ENCODE measurements around the gene LRRC46. TPM values are rescaled to one million over a fixed set of nuclear protein-coding genes. Genes with fewer than 3 reads are reported as not detected.

The LRRC46 gene
- total and polyA plus RNA-seq, 10 of the 15 experiments (the other 5 are each of a cell fraction or from before 2014, with no cell fraction given): 0.15 to 1.8 (median 0.38) TPM; not detected in 1

GRCh38 chr17:47860386-47860785 is 28.9 kb downstream of the LRRC46 start:
- H4K20me1 ChIP-seq (ENCODE audit: control insufficient read depth, insufficient read depth): no peaks in the 10 kb centered on the region
- WGBS (ENCODE audit: insufficient coverage, insufficient replicate concordance, low lambda C conversion rate, missing lambda C conversion rate): 15% methylated on average over 5 of the region's 5 CpGs
- POLR2A ChIA-PET: no interaction called here

More at GRCh38 chr17:47860386-47860785, 28.9 kb downstream of the LRRC46 start:
- H3K4me3 ChIP-seq: no peak overlapping the region
- no peak overlapping the region for H3K27ac ChIP-seq (ENCODE audit: control insufficient read depth, insufficient read depth)
- no TSS peak for BruUV-seq (replicated peaks)
- no peak for ATAC-seq
- TF ChIP-seq SMAD1 (IDR thresholded peaks at IDR 0.05; ENCODE audit: low read depth, partially characterized antibody) (no peak), CBX3 (IDR thresholded peaks at IDR 0.05; ENCODE audit: borderline replicate concordance, low read depth) (no peak), TCF12 (IDR thresholded peaks at IDR 0.05; ENCODE audit: low read depth, low read length) (no peak), BCLAF1 (IDR thresholded peaks at IDR 0.05) (no peak), ZSCAN29 (IDR thresholded peaks at IDR 0.05) (no peak), TARDBP (IDR thresholded peaks at IDR 0.05; ENCODE audit: borderline replicate concordance) (no peak), CHD1 (IDR thresholded peaks at IDR 0.05; ENCODE audit: low read depth, low read length) (no peak), TAF1 (IDR thresholded peaks at IDR 0.05; ENCODE audit: borderline replicate concordance, low read depth, low read length) (no peak), EGR1 (IDR thresholded peaks at IDR 0.05; ENCODE audit: borderline replicate concordance in 1 of 2, low read depth in 2 of 2, low read length in 2 of 2) (no peak), STAT3 (IDR thresholded peaks at IDR 0.05; ENCODE audit: low read depth, low read length) (no peak)
- TF ChIP-seq, protein P1, sequence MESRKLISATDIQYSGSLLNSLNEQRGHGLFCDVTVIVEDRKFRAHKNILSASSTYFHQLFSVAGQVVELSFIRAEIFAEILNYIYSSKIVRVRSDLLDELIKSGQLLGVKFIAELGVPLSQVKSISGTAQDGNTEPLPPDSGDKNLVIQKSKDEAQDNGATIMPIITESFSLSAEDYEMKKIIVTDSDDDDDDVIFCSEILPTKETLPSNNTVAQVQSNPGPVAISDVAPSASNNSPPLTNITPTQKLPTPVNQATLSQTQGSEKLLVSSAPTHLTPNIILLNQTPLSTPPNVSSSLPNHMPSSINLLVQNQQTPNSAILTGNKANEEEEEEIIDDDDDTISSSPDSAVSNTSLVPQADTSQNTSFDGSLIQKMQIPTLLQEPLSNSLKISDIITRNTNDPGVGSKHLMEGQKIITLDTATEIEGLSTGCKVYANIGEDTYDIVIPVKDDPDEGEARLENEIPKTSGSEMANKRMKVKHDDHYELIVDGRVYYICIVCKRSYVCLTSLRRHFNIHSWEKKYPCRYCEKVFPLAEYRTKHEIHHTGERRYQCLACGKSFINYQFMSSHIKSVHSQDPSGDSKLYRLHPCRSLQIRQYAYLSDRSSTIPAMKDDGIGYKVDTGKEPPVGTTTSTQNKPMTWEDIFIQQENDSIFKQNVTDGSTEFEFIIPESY (IDR thresholded peaks at IDR 0.05): no peak
- DNase-seq (ENCODE audit: low read depth, low spot score): no peak
- H2AFZ ChIP-seq (ENCODE audit: control insufficient read depth, low read depth, low read length): no peak overlapping the region
- intact Hi-C loops (cut with micrococcal nuclease; ENCODE audit: unreplicated experiment): no loop called here
- H3K27me3 ChIP-seq (replicated peaks in 1 of 2; ENCODE audit: control insufficient read depth in 2 of 2, insufficient read depth in 2 of 2, low read length in 1 of 2): peaks cover 2 to 7% of the 10 kb centered on the region in 2 experiments; a peak in 3 of 4 replicates
- RAD21 ChIA-PET (ENCODE audit: unreplicated experiment): no interaction called here
- H3K9ac ChIP-seq (ENCODE audit: control insufficient read depth, insufficient read depth, low read length): no peak overlapping the region
- no peaks in the 10 kb centered on the region for H3K36me3 ChIP-seq (ENCODE audit: control insufficient read depth in 2 of 2, insufficient read depth in 2 of 2, low read length in 1 of 2)
- SMC1A ChIA-PET (ENCODE audit: uncharacterized antibody, unreplicated experiment): no interaction called here
- in situ Hi-C loops (cut with MboI): no loop called here
- H3K4me1 ChIP-seq (ENCODE audit: control insufficient read depth, insufficient read depth, low read length): no peaks in the 10 kb centered on the region
- no peak for FAIRE-seq
- CTCF ChIA-PET: no interaction called here
- H3K79me2 ChIP-seq (ENCODE audit: control insufficient read depth, insufficient read depth, low read length): no peaks in the 10 kb centered on the region
- H3K9me3 ChIP-seq (replicated peaks; ENCODE audit: control insufficient read depth, insufficient read depth, low read length): no peaks in the 10 kb centered on the region
- H3K4me2 ChIP-seq (ENCODE audit: control insufficient read depth, insufficient read depth): no peak overlapping the region
